GM21367 (cell line): ENCODE measurements around the gene FTCD.
"Not testable (repeated sequence)": the region's sequence is repeated elsewhere in the genome, so short reads cannot be mapped to it uniquely, and the experiment has no call there.

Source experiments
- ATAC-seq: cut with Tn5 transposase; IDR thresholded peaks from one replicate; pipeline ENCODE4 v1.9.1; 2021; ENCODE audit not compliant: unreplicated experiment

Gene FTCD

GRCh38 chr21:46154155-46154954, 1.0 kb downstream of the FTCD start:
- ATAC-seq, result no peak

- ATAC-seq, result no peak
Observed at GRCh38 chr21:46153247-46154154, 1.9 kb downstream of the FTCD start.

- no peak for ATAC-seq
Observed at GRCh38 chr21:46152927-46153246, 2.5 kb downstream of the FTCD start.

- no peak for ATAC-seq
Observed at GRCh38 chr21:46151989-46152926, 3.1 kb downstream of the FTCD start.

- ATAC-seq, result no peak
Observed at GRCh38 chr21:46151261-46151988, 4.0 kb downstream of the FTCD start.

- ATAC-seq, result no peak
Observed at GRCh38 chr21:46150491-46151121, 4.8 kb downstream of the FTCD start.

- no peak for ATAC-seq
Observed at GRCh38 chr21:46150073-46150472, 5.3 kb downstream of the FTCD start.

GRCh38 chr21:46149205-46149901, 6.0 kb downstream of the FTCD start:
- no peak for ATAC-seq

- no peak for ATAC-seq
Observed at GRCh38 chr21:46148106-46148505, 7.3 kb downstream of the FTCD start.

GRCh38 chr21:46147429-46147828, 8.0 kb downstream of the FTCD start:
- ATAC-seq, result not testable (repeated sequence)

GRCh38 chr21:46146856-46147255, 8.5 kb downstream of the FTCD start:
- ATAC-seq, result no peak

- ATAC-seq, result no peak
Observed at GRCh38 chr21:46145840-46146691, 9.3 kb downstream of the FTCD start.

- no peak for ATAC-seq
Observed at GRCh38 chr21:46145159-46145839, 10.1 kb downstream of the FTCD start.

GRCh38 chr21:46144464-46145070, 10.8 kb downstream of the FTCD start:
- ATAC-seq, result no peak

GRCh38 chr21:46142582-46143473, 12.6 kb downstream of the FTCD start:
- no peak for ATAC-seq

- ATAC-seq, result no peak
Observed at GRCh38 chr21:46141767-46142581, 13.4 kb downstream of the FTCD start.
